ENCODE measurements around the gene OSMR.

OSMR gene

GRCh38 chr5:38932854-38933408, 87.1 kb downstream of the OSMR start:
- DNase-seq: no peak

DNA sequence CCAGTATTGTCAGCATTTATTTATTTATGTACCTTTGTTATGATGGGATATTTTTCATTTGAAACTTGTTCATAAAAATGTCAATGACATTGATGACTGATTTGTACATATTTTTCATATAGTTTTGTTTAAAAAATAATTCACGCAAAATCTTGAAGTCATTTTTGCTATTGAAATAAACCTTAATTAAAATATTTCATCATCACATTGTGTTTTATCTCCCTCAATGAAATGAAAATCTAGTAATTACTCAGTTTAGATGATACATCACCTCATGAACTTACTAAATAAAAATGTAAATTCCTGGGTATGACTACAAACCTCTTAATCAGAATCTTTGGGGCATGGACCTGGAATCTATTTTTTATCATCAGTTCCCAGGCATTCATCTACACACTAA, 89.6 kb downstream of the OSMR start:
- DNase-seq: no peak

DNA sequence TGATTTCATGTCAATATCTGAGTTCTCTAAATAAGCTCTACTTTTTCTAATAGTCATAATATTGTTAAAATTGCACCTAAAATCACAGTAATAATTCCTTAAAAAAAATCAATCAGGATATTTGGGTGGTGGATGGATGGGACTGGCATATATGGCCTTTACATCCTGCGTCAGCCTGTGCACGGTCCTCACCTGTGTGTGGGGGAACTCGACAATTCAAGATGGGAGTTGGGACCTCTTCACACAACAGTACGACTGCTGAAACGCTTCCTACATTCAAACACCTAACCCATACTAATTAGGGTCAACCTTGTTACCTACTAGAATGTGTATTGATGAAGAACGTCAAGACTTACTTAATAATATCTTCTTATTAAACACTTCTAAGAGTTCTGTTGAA, 90.5 kb downstream of the OSMR start:
- no peak for DNase-seq

- DNase-seq: no peak
Observed at GRCh38 chr5:38938424-38938823, 92.6 kb downstream of the OSMR start.

- no peak for DNase-seq
Observed at GRCh38 chr5:38938973-38939372, 93.2 kb downstream of the OSMR start.

DNA sequence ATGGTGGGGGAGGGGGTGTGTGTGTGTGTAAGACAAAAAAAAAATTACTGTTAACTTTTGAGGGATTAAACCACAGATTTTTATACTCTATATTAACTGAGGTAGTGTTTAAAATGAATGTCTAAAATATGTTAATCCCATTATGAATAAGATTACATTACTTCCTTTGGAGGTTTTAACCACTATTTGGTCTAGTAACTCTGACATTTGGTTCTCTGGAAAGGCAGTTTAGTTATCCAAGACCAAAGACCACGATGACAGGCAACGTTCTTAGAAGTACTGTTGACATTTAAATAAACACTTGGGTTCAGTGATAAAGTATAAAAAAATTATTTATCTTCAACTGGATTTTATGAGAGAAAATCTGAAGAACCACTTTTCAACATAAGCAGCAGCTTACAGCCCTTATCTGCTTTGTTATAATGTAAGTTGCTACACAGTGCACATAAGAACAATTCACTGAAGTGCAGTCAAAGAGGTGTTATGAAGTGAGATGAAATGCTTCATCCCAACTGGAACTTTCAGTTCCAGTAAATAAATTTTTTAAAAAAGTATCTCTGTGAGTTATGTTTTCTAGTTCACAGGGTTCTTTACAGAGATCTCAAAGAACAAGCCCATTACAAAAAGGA, 94.5 kb downstream of the OSMR start:
- DNase-seq: no peak

DNA sequence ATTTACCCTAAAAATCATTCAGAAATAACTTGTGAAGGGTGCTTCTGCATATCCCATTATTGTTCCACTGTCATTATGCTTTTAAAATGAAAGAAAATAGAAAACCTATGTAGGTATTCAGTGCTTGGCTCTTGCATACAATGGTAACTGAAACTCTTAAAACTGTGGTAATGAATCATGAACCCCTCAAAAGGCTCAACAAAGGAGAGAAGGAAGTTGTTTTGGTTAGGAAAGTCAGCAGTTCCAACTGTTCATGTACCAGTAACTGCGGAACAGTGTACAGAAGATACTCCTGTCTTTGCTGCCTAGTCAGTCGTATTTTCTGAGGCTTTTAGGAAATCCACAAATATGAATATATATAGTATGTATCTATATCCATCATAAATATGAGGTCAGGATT, 96.1 kb downstream of the OSMR start:
- DNase-seq: no peak

DNA sequence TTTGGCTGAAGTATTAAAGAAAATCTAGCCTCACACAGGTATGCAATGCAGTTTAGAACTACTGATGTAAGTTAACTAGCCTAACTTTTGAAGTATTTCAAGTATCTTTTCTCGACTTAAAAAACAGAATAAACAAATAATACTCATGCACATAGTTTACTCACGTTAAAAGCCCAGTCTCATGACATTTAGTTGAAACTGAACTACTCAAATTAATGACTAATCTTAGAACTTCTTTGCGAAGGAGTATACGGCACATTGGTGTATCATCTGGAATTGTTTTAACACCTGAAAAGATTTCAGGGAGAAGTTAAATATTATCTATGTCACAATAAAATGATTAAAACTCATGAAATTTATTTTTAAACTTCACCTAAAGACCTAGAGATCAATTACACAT, 98.5 kb downstream of the OSMR start:
- no peak for DNase-seq

- DNase-seq: no peak
Observed at GRCh38 chr5:38948501-38948900, 102.7 kb downstream of the OSMR start.

DNA sequence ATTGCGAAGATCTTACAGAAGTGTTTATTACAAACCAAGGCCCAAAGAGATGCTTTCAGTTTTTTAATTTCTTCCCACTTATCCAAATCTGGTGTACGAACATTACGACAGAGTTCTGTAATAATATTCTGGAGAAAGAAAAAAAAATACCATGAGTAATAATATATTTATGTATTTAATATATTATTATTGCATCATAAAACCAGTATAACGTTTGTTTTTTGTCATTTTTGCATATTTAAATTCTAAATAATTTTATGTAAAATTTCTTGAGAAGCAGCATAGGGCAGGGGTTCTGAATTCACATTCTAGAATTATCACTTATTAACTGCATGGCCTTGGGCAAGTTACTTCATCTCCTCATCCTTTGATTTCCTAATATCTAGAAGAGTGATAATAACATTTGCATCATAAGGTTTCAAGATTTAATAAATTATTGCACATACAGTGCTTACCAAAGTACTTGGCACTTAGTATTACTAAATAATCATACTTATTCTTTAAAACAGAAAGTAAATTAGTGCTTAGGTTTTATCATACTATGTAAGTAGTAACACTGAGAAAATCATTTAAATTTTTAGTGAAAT, 107.7 kb downstream of the OSMR start:
- no peak for DNase-seq

- no peak for DNase-seq
Observed at GRCh38 chr5:38961691-38962090, 115.9 kb downstream of the OSMR start.

GRCh38 chr5:38968665-38969064, 122.9 kb downstream of the OSMR start:
- no peak for DNase-seq

DNA sequence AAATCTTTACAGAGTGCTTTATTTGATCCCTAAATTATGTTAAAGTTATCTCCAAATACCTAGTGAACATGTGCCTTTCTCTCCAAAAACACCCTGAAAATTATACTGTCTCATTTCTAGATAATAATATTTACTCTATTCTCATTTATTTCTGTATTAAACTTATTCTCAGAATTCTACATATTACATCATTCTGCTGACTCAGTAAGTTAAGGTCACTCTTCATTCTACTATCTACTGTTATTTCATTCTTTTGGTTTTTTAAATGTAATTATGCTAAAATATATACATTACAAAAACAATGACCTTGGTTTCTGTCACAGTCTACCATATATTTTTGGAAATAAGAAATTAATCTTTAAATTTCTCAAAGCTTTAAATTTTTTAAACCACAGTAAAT, 132.2 kb downstream of the OSMR start:
- no peak for DNase-seq

- no peak for DNase-seq
Observed at GRCh38 chr5:38979535-38979934, 133.7 kb downstream of the OSMR start.

Data from activated naive CD4-positive, alpha-beta T cell (primary cell).